Uterus (tissue), 4 donors: ENCODE data around the gene CACNA1E. TPM values are rescaled to one million over a fixed set of nuclear protein-coding genes. Genes with fewer than 3 reads are reported as not detected.

Source experiments
- DNase-seq, 2 donors: peaks; one replicate each; pipeline ENCODE4 v3.0.0-alpha.2; 2019 to 2020
- H3K27ac ChIP-seq, 2 donors: fragments of 200-600 bp; sonication (generic); 1 replicate in 1 of 2; 2 replicates in 1 of 2; pipeline ENCODE4 v1.5.1; 2016 to 2018
- H3K27me3 ChIP-seq, 2 donors: fragments of 200-600 bp; sonication (generic); one replicate each; pipeline ENCODE4 v1.5.1; 2018 to 2019; ENCODE audit warnings: control low read depth in 1 of 2
- H3K36me3 ChIP-seq, 2 donors: fragments of 200-600 bp; sonication (generic); one replicate each; pipeline ENCODE4 v1.5.1; 2019; ENCODE audit warnings: control low read depth in 1 of 2
- H3K4me1 ChIP-seq, 2 donors: fragments of 200-600 bp; sonication (generic); one replicate each; pipeline ENCODE4 v1.5.1; 2018 to 2019; ENCODE audit warnings: control low read depth in 1 of 2
- H3K4me3 ChIP-seq, 2 donors: fragments of 200-600 bp; sonication (generic); 1 replicate in 1 of 2; 2 replicates in 1 of 2; pipeline ENCODE4 v1.5.1; 2018 to 2019; ENCODE audit warnings: mild to moderate bottlenecking in 1 of 2
- H3K9me3 ChIP-seq, 2 donors: fragments of 200-600 bp; sonication (generic); one replicate each; pipeline ENCODE4 v1.5.1; 2019; ENCODE audit warnings: control low read depth in 1 of 2
- CTCF ChIP-seq, 4 experiments: fragments of 200-600 bp in 2 of 4; fragments of 450-650 bp in 2 of 4; sonication (generic) in 2 of 4; IDR thresholded peaks; one replicate each; pipeline ENCODE4 v1.5.1; 2016 to 2019; ENCODE audit warnings: antibody characterized with exemption in 4 of 4, mild to moderate bottlenecking in 2 of 4, moderate library complexity in 1 of 4
- POLR2A ChIP-seq, 2 donors: fragments of 450-650 bp; IDR thresholded peaks; one replicate each; pipeline ENCODE4 v1.6.1; 2016; ENCODE audit warnings: antibody characterized with exemption in 2 of 2, mild to moderate bottlenecking in 1 of 2, moderate library complexity in 1 of 2
- intact Hi-C: fragments of 100-400 bp; cut with DNase I; formaldehyde crosslinking; loops from one replicate; pipeline ENCODE4 v1.15.1; 2023; ENCODE audit warnings: low total_unique reads
- total RNA-seq, 4 donors: library from RNA; depleted of rRNA in 3 of 4; stranded (reverse); fragments of >200 nt in 3 of 4; gene quantifications; one replicate each; pipeline versions ENCODE4 v1.1.0 to v1.2.4, GENCODE V29; 2014 to 2023
- donor health status: DM: yes; HTN: yes; CAD: no.

CACNA1E gene
- 1 to 10 TPM in 1 of 4 donors, under 1 TPM in 1, not detected in 2; 0.12 to 3.4 TPM for total RNA-seq

- Histone ChIP-seq H3K4me3 (no peak within 1 kb of the TSS), H3K4me1 (peaks cover 0 to 11% of the 10 kb centered on the region in 2 donors), H3K36me3 (no peaks in the 10 kb centered on the region), H3K27ac (no peak within 1 kb of the TSS), H3K9me3 (no peaks in the 10 kb centered on the region), H3K27me3 (peaks cover 9 to 38% of the 10 kb centered on the region in 2 donors)
- TF ChIP-seq CTCF (IDR thresholded peaks at IDR 0.05) (no peak), POLR2A (IDR thresholded peaks at IDR 0.05) (no peak)
- no peak for DNase-seq
- intact Hi-C loops, result no loop called here
These were observed at the start of gene CACNA1E for GRCh38 chr1:181483285-181484195. Gene CACNA1E, plus strand, starts transcription at chr1:181483517. Its CDS starts 228 bp downstream, at chr1:181483745.

GRCh38 chr1:181433931-181434330, 49.4 kb upstream of the CACNA1E start:
- H3K27ac ChIP-seq, result no peak overlapping the region
- no peaks in the 10 kb centered on the region for H3K27me3 ChIP-seq
- no peak for DNase-seq
- no peak overlapping the region for H3K4me3 ChIP-seq
- H3K4me1 ChIP-seq, result no peaks in the 10 kb centered on the region
- no peak for TF ChIP-seq CTCF (IDR thresholded peaks at IDR 0.05)
- TF ChIP-seq POLR2A (IDR thresholded peaks at IDR 0.05), result no peak
- no peaks in the 10 kb centered on the region for H3K36me3 ChIP-seq
- intact Hi-C loops, result no loop called here
- no peaks in the 10 kb centered on the region for H3K9me3 ChIP-seq

- Histone ChIP-seq H3K4me1 (no peaks in the 10 kb centered on the region), H3K36me3 (no peaks in the 10 kb centered on the region), H3K4me3 (no peak overlapping the region), H3K9me3 (no peaks in the 10 kb centered on the region), H3K27me3 (no peaks in the 10 kb centered on the region), H3K27ac (no peak overlapping the region)
- TF ChIP-seq POLR2A (IDR thresholded peaks at IDR 0.05), result no peak
- no peak for TF ChIP-seq CTCF (IDR thresholded peaks at IDR 0.05)
- intact Hi-C loops, result no loop called here
- DNase-seq, result no peak
These were observed 45.3 kb upstream of the CACNA1E start for GRCh38 chr1:181438013-181438412.

- Histone ChIP-seq H3K4me3 (no peak overlapping the region), H3K4me1 (no peaks in the 10 kb centered on the region), H3K27me3 (no peaks in the 10 kb centered on the region), H3K27ac (no peak overlapping the region), H3K36me3 (no peaks in the 10 kb centered on the region), H3K9me3 (no peaks in the 10 kb centered on the region)
- no peak for DNase-seq
- intact Hi-C loops, result no loop called here
- no peak for TF ChIP-seq POLR2A (IDR thresholded peaks at IDR 0.05)
- no peak for TF ChIP-seq CTCF (IDR thresholded peaks at IDR 0.05)
These were observed 42.8 kb upstream of the CACNA1E start for GRCh38 chr1:181440510-181440909.

- Histone ChIP-seq H3K4me3 (no peak overlapping the region), H3K4me1 (no peaks in the 10 kb centered on the region)
These were observed 41.2 kb upstream of the CACNA1E start for GRCh38 chr1:181442181-181442525.

More at GRCh38 chr1:181442181-181442525, 41.2 kb upstream of the CACNA1E start:
- H3K9me3 ChIP-seq, result no peaks in the 10 kb centered on the region
- no peak for TF ChIP-seq POLR2A (IDR thresholded peaks at IDR 0.05)
- no peak for TF ChIP-seq CTCF (IDR thresholded peaks at IDR 0.05)
- H3K36me3 ChIP-seq, result no peaks in the 10 kb centered on the region
- no peak for DNase-seq
- no peak overlapping the region for H3K27ac ChIP-seq
- intact Hi-C loops, result no loop called here
- H3K27me3 ChIP-seq, result no peaks in the 10 kb centered on the region
